ENCODE data around the gene ANGPTL4.

The ANGPTL4 gene

GRCh38 chr19:8334458-8335342 lies 29.3 kb upstream of the ANGPTL4 start:
- H3K4me1 ChIP-seq (ENCODE audit: insufficient read depth, low read length, severe bottlenecking): no peaks in the 10 kb centered on the region
- H3K27ac ChIP-seq (ENCODE audit: low read depth, low read length, poor library complexity, severe bottlenecking): no peak overlapping the region
- H3K4me3 ChIP-seq (ENCODE audit: low read depth, low read length, poor library complexity, severe bottlenecking): peak overlapping the region; percentile 22
- H3K4me2 ChIP-seq (ENCODE audit: low read length): peak overlapping the region; percentile 50
- no peaks in the 10 kb centered on the region for H3K79me2 ChIP-seq (ENCODE audit: insufficient read depth, low read length)
- H3K27me3 ChIP-seq (ENCODE audit: insufficient read depth, low read length): no peaks in the 10 kb centered on the region
- H3F3A ChIP-seq (ENCODE audit: insufficient read depth, low read length): no peaks in the 10 kb centered on the region
- no peaks in the 10 kb centered on the region for H4K20me1 ChIP-seq (ENCODE audit: insufficient read depth, low read length)
- H3K9ac ChIP-seq (ENCODE audit: low read length): no peak overlapping the region
- no peak for TF ChIP-seq CTCF (IDR thresholded peaks at IDR 0.05; ENCODE audit: low read length)
- TF ChIP-seq EZH2 (IDR thresholded peaks at IDR 0.05; ENCODE audit: borderline replicate concordance, low read length): no peak
- H3K9me2 ChIP-seq (ENCODE audit: low read depth, low read length): no peaks in the 10 kb centered on the region
- H2AFZ ChIP-seq (ENCODE audit: low read length): no peak overlapping the region
- H3K36me3 ChIP-seq (ENCODE audit: insufficient read depth, low read length): no peaks in the 10 kb centered on the region
- H3K9me3 ChIP-seq (ENCODE audit: low read length): no peaks in the 10 kb centered on the region

GRCh38 chr19:8335343-8336071 lies 28.4 kb upstream of the ANGPTL4 start:
- H3K27me3 ChIP-seq (ENCODE audit: insufficient read depth, low read length): 0 out of 2 replicates have a peak, but pooled peaks cover 3% of the 10 kb centered on the region
- no peaks in the 10 kb centered on the region for H3F3A ChIP-seq (ENCODE audit: insufficient read depth, low read length)
- H2AFZ ChIP-seq (ENCODE audit: low read length): no peak overlapping the region

More at GRCh38 chr19:8335343-8336071, 28.4 kb upstream of the ANGPTL4 start:
- H3K9me2 ChIP-seq (ENCODE audit: low read depth, low read length): no peaks in the 10 kb centered on the region
- H3K9me3 ChIP-seq (ENCODE audit: low read length): no peaks in the 10 kb centered on the region
- H3K4me2 ChIP-seq (ENCODE audit: low read length): peak overlapping the region; percentile 50
- H3K4me1 ChIP-seq (ENCODE audit: insufficient read depth, low read length, severe bottlenecking): no peaks in the 10 kb centered on the region
- H3K9ac ChIP-seq (ENCODE audit: low read length): no peak overlapping the region
- no peaks in the 10 kb centered on the region for H3K79me2 ChIP-seq (ENCODE audit: insufficient read depth, low read length)
- TF ChIP-seq EZH2 (IDR thresholded peaks at IDR 0.05; ENCODE audit: borderline replicate concordance, low read length) (no peak), CTCF (IDR thresholded peaks at IDR 0.05; ENCODE audit: low read length) (peak; percentile 20; the same call in 1 of the 2 replicates)
- no peaks in the 10 kb centered on the region for H3K36me3 ChIP-seq (ENCODE audit: insufficient read depth, low read length)
- no peaks in the 10 kb centered on the region for H4K20me1 ChIP-seq (ENCODE audit: insufficient read depth, low read length)
- H3K4me3 ChIP-seq (ENCODE audit: low read depth, low read length, poor library complexity, severe bottlenecking): peak overlapping the region; percentile 22
- H3K27ac ChIP-seq (ENCODE audit: low read depth, low read length, poor library complexity, severe bottlenecking): no peak overlapping the region
